K562 (cell line): ENCODE data around the gene LRRC71. TPM values are rescaled to one million over a fixed set of nuclear protein-coding genes. Genes with fewer than 3 reads are reported as not detected.

ENCODE experiments used
- COPS2 ChIP-seq: fragments of 450-650 bp; conservative IDR thresholded peaks from 2 replicates; pipeline ENCODE4 v1.6.1; 2016; ENCODE audit warnings: mild to moderate bottlenecking, moderate library complexity
- DIDO1 ChIP-seq: fragments of 450-650 bp; IDR thresholded peaks from 2 replicates; pipeline ENCODE4 v1.6.1; 2016; ENCODE audit warnings: low read depth, missing biosample characterization, missing genetic modification characterization
- ETV6 ChIP-seq, 3 experiments: fragments of 150-350 bp in 1 of 3; sonication (generic) in 1 of 3; formaldehyde crosslinking in 1 of 3; IDR thresholded peaks; 2 replicates each; pipeline versions ENCODE4 v1.6.1 to v1.8.0; 2014 to 2022; ENCODE audit warnings: borderline replicate concordance in 2 of 3, low read depth in 2 of 3, antibody characterized with exemption in 1 of 3, low read length in 1 of 3, mild to moderate bottlenecking in 1 of 3, missing genetic modification reagents in 1 of 3
- FOXP1 ChIP-seq: sonication (generic); formaldehyde crosslinking; IDR thresholded peaks from 2 replicates; pipeline ENCODE4 v1.8.0; 2022; ENCODE audit warnings: mild to moderate bottlenecking, missing genetic modification reagents
- HIVEP1 ChIP-seq: fragments of 250-450 bp; sonication (Bioruptor Pico); IDR thresholded peaks from 2 replicates; pipeline ENCODE4 v1.4.0; 2020; ENCODE audit warnings: mild to moderate bottlenecking
- LCOR ChIP-seq: sonication (generic); formaldehyde crosslinking; IDR thresholded peaks from 2 replicates; pipeline ENCODE4 v1.8.0; 2022; ENCODE audit warnings: mild to moderate bottlenecking, missing genetic modification reagents
- NFE2L1 ChIP-seq: fragments of 450-650 bp; IDR thresholded peaks from 2 replicates; pipeline ENCODE4 v1.6.1; 2016; ENCODE audit warnings: missing genetic modification characterization, low read depth, mild to moderate bottlenecking, missing compliant biosample characterization, moderate library complexity, borderline replicate concordance
- NFIC ChIP-seq: fragments of 450-650 bp; IDR thresholded peaks from 2 replicates; pipeline ENCODE4 v1.6.1; 2017; ENCODE audit warnings: mild to moderate bottlenecking, inconsistent platforms
- RBBP5 ChIP-seq: fragments of 200-600 bp; sonication (generic); IDR thresholded peaks from 2 replicates; pipeline ENCODE4 v1.6.1; 2012; ENCODE audit warnings: borderline replicate concordance, mild to moderate bottlenecking, low read length, control low read depth, inconsistent platforms; ENCODE audit not compliant: insufficient read depth, poor library complexity, severe bottlenecking
- SP2 ChIP-seq: IDR thresholded peaks from 2 replicates; pipeline ENCODE4 v1.6.1; 2011; ENCODE audit warnings: mild to moderate bottlenecking, low read depth, low read length, moderate library complexity; ENCODE audit not compliant: poor library complexity, severe bottlenecking; ENCODE audit errors: extremely low read depth
- TBP ChIP-seq: optimal IDR thresholded peaks from 2 replicates; pipeline ENCODE3; 2011; ENCODE audit warnings: low read depth, low read length, improper control_type of control experiment
- ZNF3 ChIP-seq: fragments of 250-450 bp; sonication (Bioruptor Pico); IDR thresholded peaks from 2 replicates; pipeline ENCODE4 v1.5.0; 2021; ENCODE audit warnings: mild to moderate bottlenecking, moderate library complexity
- ZNF316 ChIP-seq: fragments of 450-650 bp; IDR thresholded peaks from 2 replicates; pipeline ENCODE4 v1.6.1; 2016
- ZNF507 ChIP-seq: conservative IDR thresholded peaks from 2 replicates; pipeline ENCODE4 v1.6.1; 2017; ENCODE audit warnings: missing genetic modification characterization, missing compliant biosample characterization
- ZNF561 ChIP-seq: fragments of 450-650 bp; formaldehyde crosslinking; conservative IDR thresholded peaks from 2 replicates; pipeline ENCODE4 v1.4.0; 2020; ENCODE audit warnings: mild to moderate bottlenecking, moderate library complexity
- ZNF586 ChIP-seq: fragments of 450-650 bp; formaldehyde crosslinking; conservative IDR thresholded peaks from 2 replicates; pipeline ENCODE4 v1.4.0; 2020; ENCODE audit warnings: mild to moderate bottlenecking, moderate library complexity
- polyA plus RNA-seq, 8 experiments: library from polyadenylated mRNA; depleted of rRNA in 4 of 8; stranded (reverse) in 5 of 8; unstranded in 3 of 8; fragments of >200 nt; fragmentation: Nextera tagmentation in 2 of 8; fragmentation: Illumina TruSeq in 1 of 8; extraction: Ambion mirVana in 2 of 8; extraction: Trizol in 1 of 8; gene quantifications; 2 replicates each; pipeline versions ENCODE4 v1.2.1 to v1.2.3, GENCODE V29; 2011 to 2014; ENCODE audit warnings: inconsistent platforms in 1 of 8, missing spikeins in 1 of 8
- total RNA-seq, 7 experiments: library from RNA; depleted of rRNA in 6 of 7; stranded (reverse); fragments of >200 nt in 6 of 7; fragmentation: Illumina TruSeq in 2 of 7; extraction: Trizol in 2 of 7; gene quantifications; 2 replicates each; pipeline versions ENCODE4 v1.2.1 to v1.2.3, GENCODE V29; 2011 to 2021; ENCODE audit warnings: low replicate concordance in 1 of 7
- TF ChIP-seq, protein P1 (sequence below): fragments of 150-350 bp; IDR thresholded peaks from 2 replicates; pipeline ENCODE4 v1.6.1; 2014; ENCODE audit warnings: low read depth, mild to moderate bottlenecking, low read length, borderline replicate concordance
- TF ChIP-seq, protein P2 (sequence below): fragments of 250-450 bp; sonication (Bioruptor Pico); IDR thresholded peaks from 2 replicates; pipeline ENCODE4 v1.4.0; 2020; ENCODE audit warnings: mild to moderate bottlenecking, moderate library complexity
- TF ChIP-seq, protein P3 (sequence below): sonication (generic); formaldehyde crosslinking; IDR thresholded peaks from 2 replicates; pipeline ENCODE4 v1.9.0; 2022; ENCODE audit warnings: mild to moderate bottlenecking, missing genetic modification reagents
- TF ChIP-seq, protein P4 (sequence below): fragments of 250-450 bp; sonication (Bioruptor Pico); IDR thresholded peaks from 2 replicates; pipeline ENCODE4 v1.4.0; 2020

The LRRC71 gene
- total and polyA plus RNA-seq, 9 of the 15 experiments (the other 6 are each of a cell fraction or from before 2014, with no cell fraction given) = 0.06 to 1.2 (median 0.51) TPM; not detected in 1

DNA sequence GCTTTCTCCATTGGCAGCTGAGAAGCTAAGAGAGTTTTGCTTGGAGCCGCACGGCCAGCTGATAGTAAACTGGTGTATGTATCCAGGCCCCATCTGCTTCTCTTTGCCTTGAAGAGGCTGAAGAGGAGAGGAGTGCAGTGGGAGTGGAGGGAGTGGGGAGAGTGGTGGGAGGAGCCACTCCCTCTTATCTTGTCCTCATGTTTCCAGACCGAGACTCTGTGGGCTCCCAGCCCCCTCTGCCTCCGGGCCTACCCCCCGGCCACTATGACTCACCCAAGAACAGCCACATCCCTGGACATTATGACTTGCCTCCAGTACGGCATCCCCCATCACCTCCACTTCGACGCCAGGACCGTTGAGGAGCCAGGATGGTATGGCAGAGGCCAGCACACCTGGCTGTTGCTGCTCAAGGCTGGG is 6.0 kb upstream of the LRRC71 start (continued):
- TF ChIP-seq TBP (no peak), ZNF561 (CRISPR knock-in tag) (no peak), ETV6 (IDR thresholded peaks at IDR 0.05; ENCODE audit: borderline replicate concordance in 1 of 2, low read depth in 2 of 2, low read length in 1 of 2) (no peak; a peak in 1 of 4 replicates), ETV6 (CRISPR knock-in tag; IDR thresholded peaks at IDR 0.05; ENCODE audit: borderline replicate concordance) (no peak), ZNF586 (CRISPR knock-in tag) (no peak), LCOR (CRISPR knock-in tag) (no peak; the same call in 1 of the 2 replicates), NFIC (peak; percentile 57), DIDO1 (tag) (no peak), NFE2L1 (no peak), HIVEP1 (CRISPR knock-in tag) (no peak), RBBP5 (peak; percentile 45), ZNF316 (no peak), ZNF507 (tag) (no peak), ZNF3 (no peak), SP2 (no peak), COPS2 (no peak), FOXP1 (no peak)
- TF ChIP-seq, protein P1, sequence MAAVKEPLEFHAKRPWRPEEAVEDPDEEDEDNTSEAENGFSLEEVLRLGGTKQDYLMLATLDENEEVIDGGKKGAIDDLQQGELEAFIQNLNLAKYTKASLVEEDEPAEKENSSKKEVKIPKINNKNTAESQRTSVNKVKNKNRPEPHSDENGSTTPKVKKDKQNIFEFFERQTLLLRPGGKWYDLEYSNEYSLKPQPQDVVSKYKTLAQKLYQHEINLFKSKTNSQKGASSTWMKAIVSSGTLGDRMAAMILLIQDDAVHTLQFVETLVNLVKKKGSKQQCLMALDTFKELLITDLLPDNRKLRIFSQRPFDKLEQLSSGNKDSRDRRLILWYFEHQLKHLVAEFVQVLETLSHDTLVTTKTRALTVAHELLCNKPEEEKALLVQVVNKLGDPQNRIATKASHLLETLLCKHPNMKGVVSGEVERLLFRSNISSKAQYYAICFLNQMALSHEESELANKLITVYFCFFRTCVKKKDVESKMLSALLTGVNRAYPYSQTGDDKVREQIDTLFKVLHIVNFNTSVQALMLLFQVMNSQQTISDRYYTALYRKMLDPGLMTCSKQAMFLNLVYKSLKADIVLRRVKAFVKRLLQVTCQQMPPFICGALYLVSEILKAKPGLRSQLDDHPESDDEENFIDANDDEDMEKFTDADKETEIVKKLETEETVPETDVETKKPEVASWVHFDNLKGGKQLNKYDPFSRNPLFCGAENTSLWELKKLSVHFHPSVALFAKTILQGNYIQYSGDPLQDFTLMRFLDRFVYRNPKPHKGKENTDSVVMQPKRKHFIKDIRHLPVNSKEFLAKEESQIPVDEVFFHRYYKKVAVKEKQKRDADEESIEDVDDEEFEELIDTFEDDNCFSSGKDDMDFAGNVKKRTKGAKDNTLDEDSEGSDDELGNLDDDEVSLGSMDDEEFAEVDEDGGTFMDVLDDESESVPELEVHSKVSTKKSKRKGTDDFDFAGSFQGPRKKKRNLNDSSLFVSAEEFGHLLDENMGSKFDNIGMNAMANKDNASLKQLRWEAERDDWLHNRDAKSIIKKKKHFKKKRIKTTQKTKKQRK = no peak
- TF ChIP-seq, protein P2, sequence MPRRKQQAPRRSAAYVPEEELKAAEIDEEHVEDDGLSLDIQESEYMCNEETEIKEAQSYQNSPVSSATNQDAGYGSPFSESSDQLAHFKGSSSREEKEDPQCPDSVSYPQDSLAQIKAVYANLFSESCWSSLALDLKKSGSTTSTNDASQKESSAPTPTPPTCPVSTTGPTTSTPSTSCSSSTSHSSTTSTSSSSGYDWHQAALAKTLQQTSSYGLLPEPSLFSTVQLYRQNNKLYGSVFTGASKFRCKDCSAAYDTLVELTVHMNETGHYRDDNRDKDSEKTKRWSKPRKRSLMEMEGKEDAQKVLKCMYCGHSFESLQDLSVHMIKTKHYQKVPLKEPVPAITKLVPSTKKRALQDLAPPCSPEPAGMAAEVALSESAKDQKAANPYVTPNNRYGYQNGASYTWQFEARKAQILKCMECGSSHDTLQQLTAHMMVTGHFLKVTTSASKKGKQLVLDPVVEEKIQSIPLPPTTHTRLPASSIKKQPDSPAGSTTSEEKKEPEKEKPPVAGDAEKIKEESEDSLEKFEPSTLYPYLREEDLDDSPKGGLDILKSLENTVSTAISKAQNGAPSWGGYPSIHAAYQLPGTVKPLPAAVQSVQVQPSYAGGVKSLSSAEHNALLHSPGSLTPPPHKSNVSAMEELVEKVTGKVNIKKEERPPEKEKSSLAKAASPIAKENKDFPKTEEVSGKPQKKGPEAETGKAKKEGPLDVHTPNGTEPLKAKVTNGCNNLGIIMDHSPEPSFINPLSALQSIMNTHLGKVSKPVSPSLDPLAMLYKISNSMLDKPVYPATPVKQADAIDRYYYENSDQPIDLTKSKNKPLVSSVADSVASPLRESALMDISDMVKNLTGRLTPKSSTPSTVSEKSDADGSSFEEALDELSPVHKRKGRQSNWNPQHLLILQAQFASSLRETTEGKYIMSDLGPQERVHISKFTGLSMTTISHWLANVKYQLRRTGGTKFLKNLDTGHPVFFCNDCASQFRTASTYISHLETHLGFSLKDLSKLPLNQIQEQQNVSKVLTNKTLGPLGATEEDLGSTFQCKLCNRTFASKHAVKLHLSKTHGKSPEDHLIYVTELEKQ (CRISPR knock-in tag) = no peak
- TF ChIP-seq, protein P3, sequence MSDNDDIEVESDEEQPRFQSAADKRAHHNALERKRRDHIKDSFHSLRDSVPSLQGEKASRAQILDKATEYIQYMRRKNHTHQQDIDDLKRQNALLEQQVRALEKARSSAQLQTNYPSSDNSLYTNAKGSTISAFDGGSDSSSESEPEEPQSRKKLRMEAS = 0 out of 2 replicates have a peak, but pooled peaks have one; percentile 33
- TF ChIP-seq, protein P4, sequence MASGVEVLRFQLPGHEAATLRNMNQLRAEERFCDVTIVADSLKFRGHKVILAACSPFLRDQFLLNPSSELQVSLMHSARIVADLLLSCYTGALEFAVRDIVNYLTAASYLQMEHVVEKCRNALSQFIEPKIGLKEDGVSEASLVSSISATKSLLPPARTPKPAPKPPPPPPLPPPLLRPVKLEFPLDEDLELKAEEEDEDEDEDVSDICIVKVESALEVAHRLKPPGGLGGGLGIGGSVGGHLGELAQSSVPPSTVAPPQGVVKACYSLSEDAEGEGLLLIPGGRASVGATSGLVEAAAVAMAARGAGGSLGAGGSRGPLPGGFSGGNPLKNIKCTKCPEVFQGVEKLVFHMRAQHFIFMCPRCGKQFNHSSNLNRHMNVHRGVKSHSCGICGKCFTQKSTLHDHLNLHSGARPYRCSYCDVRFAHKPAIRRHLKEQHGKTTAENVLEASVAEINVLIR (CRISPR knock-in tag) = no peak
